B cell (primary cell): ENCODE data around the gene SNRK. TPM values are rescaled to one million over a fixed set of nuclear protein-coding genes. Genes with fewer than 3 reads are reported as not detected.

ENCODE experiments used
- ATAC-seq: fragments of 200-7000 bp; cut with Tn5 transposase; one replicate; pipeline ENCODE4 v1.10.0; 2021; ENCODE audit warnings: low read depth, mild to moderate bottlenecking, moderate number of reproducible peaks, moderate library complexity
- CTCF ChIA-PET: fragments of 350-600 bp; sonication (Branson Sonifier 250); formaldehyde crosslinking; loops from one replicate; lab custom pipeline; 2021; ENCODE audit warnings: antibody characterized with exemption, inconsistent platforms; lab: Charles Lee
- POLR2A ChIA-PET: fragments of 350-600 bp; sonication (Branson Sonifier 250); formaldehyde crosslinking; loops from one replicate; lab custom pipeline; 2021; ENCODE audit warnings: antibody characterized with exemption; lab: Charles Lee
- DNase-seq: peaks from one replicate; pipeline ENCODE4 v3.0.0; 2013
- H2AFZ ChIP-seq: 2 replicates; pipeline ENCODE4 v1.6.1; 2012; ENCODE audit warnings: mild to moderate bottlenecking, low read depth, low read length; ENCODE audit not compliant: insufficient read depth, poor library complexity, severe bottlenecking
- H3K27ac ChIP-seq, 2 donors: 1 replicate in 1 of 2; 2 replicates in 1 of 2; pipeline ENCODE4 v1.5.1; 2012 to 2013; ENCODE audit warnings: low read length in 2 of 2, mild to moderate bottlenecking in 2 of 2, moderate library complexity in 1 of 2
- H3K27me3 ChIP-seq, 4 experiments: fragments of 200-600 bp in 1 of 4; sonication (generic) in 1 of 4; replicated peaks in 1 of 4; 1 replicate in 2 of 4; 2 replicates in 2 of 4; pipeline versions ENCODE4 v1.6.1 to v1.7.0; 2013 to 2016; ENCODE audit warnings: low read length in 3 of 4, mild to moderate bottlenecking in 2 of 4, mixed read lengths in 1 of 4, moderate library complexity in 1 of 4; ENCODE audit not compliant: insufficient read depth in 4 of 4, control insufficient read depth in 3 of 4; ENCODE audit errors: control extremely low read depth in 1 of 4
- H3K36me3 ChIP-seq, 2 experiments: replicated peaks in 1 of 2; 1 replicate in 1 of 2; 2 replicates in 1 of 2; pipeline versions ENCODE4 v1.6.1 to v1.7.1; 2013; ENCODE audit warnings: low read length in 1 of 2; ENCODE audit not compliant: insufficient read depth in 2 of 2, control insufficient read depth in 1 of 2; ENCODE audit errors: control extremely low read depth in 1 of 2, extremely low read depth in 1 of 2
- H3K4me1 ChIP-seq, 2 donors: fragments of 200-600 bp in 1 of 2; sonication (generic) in 1 of 2; 1 replicate in 1 of 2; 2 replicates in 1 of 2; pipeline versions ENCODE4 v1.5.1 to v1.6.1; 2013 to 2017; ENCODE audit warnings: low read length in 2 of 2; ENCODE audit not compliant: control insufficient read depth in 2 of 2, insufficient read depth in 2 of 2
- H3K4me2 ChIP-seq: replicated peaks from 2 replicates; pipeline ENCODE3; 2012; ENCODE audit warnings: mild to moderate bottlenecking, low read depth, low read length; ENCODE audit not compliant: poor library complexity, severe bottlenecking
- H3K4me3 ChIP-seq, 5 experiments: fragments of 200-600 bp in 1 of 5; sonication (generic) in 1 of 5; 1 replicate in 3 of 5; 2 replicates in 2 of 5; pipeline versions ENCODE4 v1.5.1 to v1.7.0; 2011 to 2016; ENCODE audit warnings: low read length in 4 of 5, mild to moderate bottlenecking in 4 of 5, low read depth in 2 of 5, control low read depth in 1 of 5, moderate library complexity in 1 of 5; ENCODE audit not compliant: insufficient read depth in 1 of 5; ENCODE audit errors: control extremely low read depth in 1 of 5, extremely low read depth in 1 of 5
- H3K79me2 ChIP-seq: fragments of 200-600 bp; sonication (generic); one replicate; pipeline ENCODE4 v1.6.0; 2016; ENCODE audit warnings: low read length; ENCODE audit not compliant: control insufficient read depth, insufficient read depth
- H3K9ac ChIP-seq: fragments of 200-600 bp; sonication (generic); 2 replicates; pipeline ENCODE4 v1.6.1; 2017; ENCODE audit warnings: mild to moderate bottlenecking, low read length, moderate library complexity
- H3K9me3 ChIP-seq, 3 donors: one replicate each; pipeline versions ENCODE4 v1.6.1 to v1.7.1; 2013; ENCODE audit warnings: low read length in 2 of 3; ENCODE audit not compliant: control insufficient read depth in 2 of 3, insufficient read depth in 1 of 3; ENCODE audit errors: control extremely low read depth in 1 of 3
- H4K20me1 ChIP-seq: 2 replicates; pipeline ENCODE4 v1.6.0; 2012; ENCODE audit warnings: mild to moderate bottlenecking, low read length; ENCODE audit not compliant: insufficient read depth, control insufficient read depth, poor library complexity, severe bottlenecking
- H3K27ac Mint-ChIP-seq: one replicate; pipeline ENCODE4 v1.8.0; 2021; ENCODE audit warnings: mixed read lengths
- H3K27me3 Mint-ChIP-seq: one replicate; pipeline ENCODE4 v1.8.0; 2021; ENCODE audit warnings: mixed read lengths
- H3K4me1 Mint-ChIP-seq: one replicate; pipeline ENCODE4 v1.8.0; 2021; ENCODE audit warnings: mixed read lengths
- H3K4me3 Mint-ChIP-seq: one replicate; pipeline ENCODE4 v1.8.0; 2021; ENCODE audit warnings: mixed read lengths
- H3K9me3 Mint-ChIP-seq: one replicate; pipeline ENCODE4 v1.8.0; 2022; ENCODE audit warnings: mixed read lengths; ENCODE audit not compliant: insufficient read depth
- EZH2 ChIP-seq: IDR thresholded peaks from 2 replicates; pipeline ENCODE4 v1.6.1; 2012; ENCODE audit warnings: borderline replicate concordance, low read depth, mild to moderate bottlenecking, moderate library complexity, low read length; ENCODE audit not compliant: insufficient read depth, poor library complexity, severe bottlenecking
- WGBS: methylation state at CpG from one replicate; pipeline ENCODE4 v1.1.5; 2013; ENCODE audit warnings: missing lambda C conversion rate; ENCODE audit not compliant: insufficient coverage; 5-methylcytosine and 5-hydroxymethylcytosine counted together
- intact Hi-C: fragments of 100-400 bp; cut with micrococcal nuclease; formaldehyde crosslinking; loops from one replicate; pipeline ENCODE4 v1.10.0; 2022
- polyA plus RNA-seq: library from polyadenylated mRNA; depleted of rRNA; stranded (reverse); fragments of >200 nt; gene quantifications from 2 replicates; pipeline ENCODE4 v1.2.3, GENCODE V29; 2012
- total RNA-seq, 2 donors: library from RNA; stranded (reverse); fragments of 120-200 nt in 1 of 2; gene quantifications; 1 replicate in 1 of 2; 2 replicates in 1 of 2; pipeline versions ENCODE4 v1.2.3 to v1.2.4, GENCODE V29; 2013 to 2022
- TF ChIP-seq, protein P1 (sequence below): fragments of 200-600 bp; IDR thresholded peaks from one replicate; pipeline ENCODE4 v1.8.0; 2022; ENCODE audit warnings: antibody characterized with exemption, mild to moderate bottlenecking

Gene SNRK
- total and polyA plus RNA-seq, 2 donors (not counting 1 experiment from before 2014, with no cell fraction given), result 17.8 to 46.7 TPM

DNA sequence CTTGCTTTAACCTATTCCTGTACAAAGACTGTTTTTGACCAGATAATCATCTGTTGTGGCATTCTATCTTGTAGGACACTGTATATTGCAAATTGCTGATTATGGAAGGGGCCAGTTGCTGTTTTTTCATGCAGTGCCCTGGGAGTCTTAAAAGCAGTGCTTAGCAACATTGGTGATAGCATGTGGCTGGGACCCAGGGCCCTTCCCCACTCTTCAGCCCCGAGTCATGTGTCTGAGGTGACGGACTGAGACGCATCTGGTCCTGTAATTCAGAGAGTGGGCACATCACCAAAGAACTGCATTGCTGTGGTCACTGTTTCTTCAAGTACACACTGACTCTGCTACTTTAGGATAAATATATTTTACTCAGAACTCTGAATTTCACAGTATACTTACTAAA, 63.4 kb downstream of the SNRK start:
- Mint-ChIP-seq H3K27ac (no peak overlapping the region), H3K4me3 (no peak overlapping the region), H3K9me3 (peaks cover 11% of the 10 kb centered on the region), H3K27me3 (no peaks in the 10 kb centered on the region), H3K4me1 (no peaks in the 10 kb centered on the region)
- no peak overlapping the region for H3K4me3 ChIP-seq
- no peak overlapping the region for H2AFZ ChIP-seq
- no peak overlapping the region for H3K27ac ChIP-seq
- H3K79me2 ChIP-seq, result no peaks in the 10 kb centered on the region
- CTCF ChIA-PET, result no interaction called here
- H3K4me1 ChIP-seq, result no peaks in the 10 kb centered on the region
- no peaks in the 10 kb centered on the region for H3K27me3 ChIP-seq
- no peak overlapping the region for H3K9ac ChIP-seq
- ATAC-seq (no peak), DNase-seq (no peak)
- POLR2A ChIA-PET, result no interaction called here
- peaks cover 9 to 33% (median 25%) of the 10 kb centered on the region in 3 donors for H3K9me3 ChIP-seq
- peaks cover 6 to 68% of the 10 kb centered on the region in 2 experiments for H3K36me3 ChIP-seq
- intact Hi-C loops, result no loop called here
- TF ChIP-seq, protein P1, sequence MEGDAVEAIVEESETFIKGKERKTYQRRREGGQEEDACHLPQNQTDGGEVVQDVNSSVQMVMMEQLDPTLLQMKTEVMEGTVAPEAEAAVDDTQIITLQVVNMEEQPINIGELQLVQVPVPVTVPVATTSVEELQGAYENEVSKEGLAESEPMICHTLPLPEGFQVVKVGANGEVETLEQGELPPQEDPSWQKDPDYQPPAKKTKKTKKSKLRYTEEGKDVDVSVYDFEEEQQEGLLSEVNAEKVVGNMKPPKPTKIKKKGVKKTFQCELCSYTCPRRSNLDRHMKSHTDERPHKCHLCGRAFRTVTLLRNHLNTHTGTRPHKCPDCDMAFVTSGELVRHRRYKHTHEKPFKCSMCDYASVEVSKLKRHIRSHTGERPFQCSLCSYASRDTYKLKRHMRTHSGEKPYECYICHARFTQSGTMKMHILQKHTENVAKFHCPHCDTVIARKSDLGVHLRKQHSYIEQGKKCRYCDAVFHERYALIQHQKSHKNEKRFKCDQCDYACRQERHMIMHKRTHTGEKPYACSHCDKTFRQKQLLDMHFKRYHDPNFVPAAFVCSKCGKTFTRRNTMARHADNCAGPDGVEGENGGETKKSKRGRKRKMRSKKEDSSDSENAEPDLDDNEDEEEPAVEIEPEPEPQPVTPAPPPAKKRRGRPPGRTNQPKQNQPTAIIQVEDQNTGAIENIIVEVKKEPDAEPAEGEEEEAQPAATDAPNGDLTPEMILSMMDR, result no peak
- TF ChIP-seq EZH2, result no peak
- peaks cover 11% of the 10 kb centered on the region for H4K20me1 ChIP-seq
- no peak overlapping the region for H3K4me2 ChIP-seq
- no CpG with 5 or more reads among the region's 3 CpGs for WGBS

- TF ChIP-seq, protein P1, result no peak
- TF ChIP-seq EZH2, result no peak
- peaks cover 9 to 45% (median 22%) of the 10 kb centered on the region in 3 donors for H3K9me3 ChIP-seq
- no peak overlapping the region for H3K4me2 ChIP-seq
- H4K20me1 ChIP-seq, result no peaks in the 10 kb centered on the region
- H2AFZ ChIP-seq, result no peak overlapping the region
- H3K27ac ChIP-seq, result no peak overlapping the region
- no CpG with 5 or more reads among the region's 1 CpG for WGBS
- no peak overlapping the region for H3K4me3 ChIP-seq
- no peak for DNase-seq
- H3K9ac ChIP-seq, result no peak overlapping the region
- H3K79me2 ChIP-seq, result no peaks in the 10 kb centered on the region
- no peaks in the 10 kb centered on the region for H3K27me3 ChIP-seq
- Mint-ChIP-seq H3K27me3 (no peaks in the 10 kb centered on the region), H3K27ac (no peak overlapping the region), H3K4me1 (no peaks in the 10 kb centered on the region), H3K9me3 (peaks cover 29% of the 10 kb centered on the region), H3K4me3 (no peak overlapping the region)
- ChIA-PET CTCF (no interaction called here), POLR2A (no interaction called here)
- no peak for ATAC-seq
- intact Hi-C loops, result no loop called here
- peaks cover 6 to 34% of the 10 kb centered on the region in 2 experiments for H3K36me3 ChIP-seq
- H3K4me1 ChIP-seq, result no peaks in the 10 kb centered on the region
Observed at GRCh38 chr3:43353393-43353792, 67.1 kb downstream of the SNRK start.
